Activated T-cell treated with anti-CD3 and anti-CD28 coated beads, Interleukin-2, amount 50 U/mL, for 1 hour (primary cell): Measurements from ENCODE around the gene LRRC36.
"Not testable (repeated sequence)": the region's sequence is repeated elsewhere in the genome, so short reads cannot be mapped to it uniquely, and the experiment has no call there.

Experiments used
- DNase-seq: peaks from one replicate; pipeline ENCODE4 v3.0.0-alpha.2; 2020

Gene LRRC36

DNA sequence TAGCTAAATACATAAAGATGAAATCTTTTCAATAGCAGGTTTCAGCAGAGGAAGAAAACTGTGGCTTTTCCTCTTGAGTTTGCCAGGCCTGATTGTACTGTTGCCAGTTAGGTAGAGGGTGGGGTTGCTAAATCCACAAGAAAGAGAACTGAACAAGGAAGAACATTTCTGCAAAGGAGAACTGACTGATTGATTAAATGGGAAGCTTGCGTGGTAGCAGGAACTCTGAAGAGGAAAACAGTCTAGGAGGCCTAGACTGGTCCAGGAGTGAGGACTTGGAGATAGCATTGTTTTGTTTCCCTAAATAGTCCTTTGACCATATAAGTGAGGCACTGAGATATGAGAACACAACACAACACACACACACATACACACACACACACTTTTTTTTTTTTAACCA is 18.8 kb downstream of the LRRC36 start:
- DNase-seq, result no peak

- DNase-seq, result no peak
These were observed 19.7 kb downstream of the LRRC36 start for GRCh38 chr16:67346341-67346740.

DNA sequence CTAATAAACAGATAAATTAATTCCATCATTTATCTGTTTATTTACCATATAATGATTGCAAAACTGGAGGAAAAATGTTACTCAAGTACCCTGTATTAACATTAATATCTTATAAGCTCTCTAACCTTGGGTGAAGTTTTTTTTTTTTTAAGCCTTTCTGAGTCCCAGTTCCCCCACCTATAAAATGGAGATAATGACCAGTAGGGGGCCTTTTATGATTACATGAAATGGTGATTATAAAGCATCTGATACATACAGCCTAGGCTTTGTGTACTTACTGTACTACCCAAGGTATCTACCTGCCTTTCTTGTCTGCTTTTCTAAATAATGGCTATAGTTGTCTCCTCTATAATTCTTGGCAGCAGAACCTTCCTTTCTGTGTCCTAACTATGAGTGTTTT is 22.6 kb downstream of the LRRC36 start:
- DNase-seq, result no peak

DNA sequence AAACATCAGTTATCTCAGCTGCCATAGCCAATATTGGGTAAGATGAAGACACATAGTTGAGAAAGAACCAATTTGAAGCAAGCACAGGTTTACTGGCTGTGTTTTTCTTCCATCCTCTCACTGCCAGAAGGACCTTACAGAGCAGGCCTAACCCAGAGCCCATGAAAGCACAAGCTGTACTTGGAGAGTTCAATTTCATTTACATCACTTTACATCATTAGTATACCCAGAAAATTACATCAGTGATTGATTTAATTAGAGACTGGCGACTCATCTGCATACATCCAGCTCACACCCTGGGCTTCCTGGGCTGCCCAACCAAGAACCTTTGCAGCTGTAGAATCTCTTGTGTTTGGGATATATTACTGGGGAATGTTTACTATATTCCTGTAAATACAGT is 23.7 kb downstream of the LRRC36 start:
- no peak for DNase-seq

GRCh38 chr16:67352463-67352862 is 25.8 kb downstream of the LRRC36 start:
- DNase-seq, result not testable (repeated sequence)

GRCh38 chr16:67356396-67356795 is 29.8 kb downstream of the LRRC36 start:
- DNase-seq, result no peak

DNA sequence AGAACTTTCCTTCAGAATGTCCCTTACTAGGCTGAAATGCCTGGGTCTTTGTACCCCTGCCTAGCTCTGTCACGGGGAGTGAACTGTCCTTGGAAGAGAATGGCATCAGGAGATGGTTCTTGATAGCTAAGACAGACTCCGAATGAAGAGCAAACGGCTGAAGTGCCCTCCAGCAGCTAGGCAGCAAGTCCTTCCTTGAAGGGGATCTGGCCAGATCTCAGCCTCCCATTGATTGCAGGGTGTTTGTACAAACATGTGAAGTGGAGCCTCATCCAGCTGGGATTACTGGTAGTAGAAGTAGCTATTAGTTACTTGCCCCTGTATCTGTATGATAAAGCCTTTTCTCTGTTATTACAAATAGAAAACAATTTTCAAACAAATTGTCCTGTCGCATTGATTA is 30.9 kb downstream of the LRRC36 start:
- no peak for DNase-seq

GRCh38 chr16:67359540-67360269 is 33.1 kb downstream of the LRRC36 start:
- DNase-seq, result not testable (repeated sequence)

DNA sequence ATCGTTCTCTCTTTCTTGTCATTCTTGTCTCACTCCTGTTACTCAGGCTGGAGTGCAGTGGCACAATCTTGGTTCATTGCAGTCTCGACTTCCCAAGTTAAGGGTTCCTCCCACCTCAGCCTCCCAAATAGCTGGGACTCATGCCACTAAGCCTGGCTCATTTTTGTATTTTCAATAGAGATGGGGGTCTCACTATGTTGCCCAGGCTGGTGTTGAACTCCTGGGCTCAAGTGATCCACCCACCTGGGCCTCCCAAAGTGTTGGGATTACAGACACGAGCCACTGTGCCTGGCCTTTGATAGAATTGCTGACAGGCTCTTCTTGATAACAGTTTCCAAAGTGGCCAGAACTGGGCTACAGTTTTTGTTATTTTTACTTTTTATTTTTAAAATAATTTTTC is 34.4 kb downstream of the LRRC36 start:
- no peak for DNase-seq

DNA sequence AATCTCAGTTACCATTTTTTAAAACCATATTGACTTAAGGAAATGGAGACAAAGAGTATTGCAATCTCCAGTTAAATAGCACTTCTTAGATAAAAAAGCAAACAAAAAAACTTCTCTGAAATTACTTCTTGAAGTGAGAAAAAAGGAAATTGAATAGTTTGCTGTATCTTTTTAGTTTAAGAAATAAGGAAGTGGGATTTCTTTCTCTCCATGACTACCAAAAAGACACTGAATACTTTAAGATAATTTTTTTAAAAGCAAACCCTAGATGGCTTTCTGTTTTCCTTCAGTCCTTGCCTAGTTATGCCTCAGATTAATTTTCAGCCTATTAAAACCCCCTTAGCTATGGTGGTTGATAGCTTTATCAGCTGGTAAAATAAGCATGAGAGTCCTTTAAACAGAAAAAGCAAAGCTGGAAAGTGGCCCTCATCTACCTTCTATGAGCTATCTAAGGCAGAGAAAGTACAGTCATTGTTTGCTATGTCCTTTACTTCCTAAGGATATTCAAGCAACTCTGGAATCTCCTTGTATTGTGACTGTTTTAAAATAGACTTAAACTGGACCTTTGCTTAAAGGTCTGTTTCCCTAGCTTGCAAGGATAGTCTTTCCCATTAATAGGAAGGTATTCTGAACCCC is 38.1 kb downstream of the LRRC36 start:
- DNase-seq, result no peak

DNA sequence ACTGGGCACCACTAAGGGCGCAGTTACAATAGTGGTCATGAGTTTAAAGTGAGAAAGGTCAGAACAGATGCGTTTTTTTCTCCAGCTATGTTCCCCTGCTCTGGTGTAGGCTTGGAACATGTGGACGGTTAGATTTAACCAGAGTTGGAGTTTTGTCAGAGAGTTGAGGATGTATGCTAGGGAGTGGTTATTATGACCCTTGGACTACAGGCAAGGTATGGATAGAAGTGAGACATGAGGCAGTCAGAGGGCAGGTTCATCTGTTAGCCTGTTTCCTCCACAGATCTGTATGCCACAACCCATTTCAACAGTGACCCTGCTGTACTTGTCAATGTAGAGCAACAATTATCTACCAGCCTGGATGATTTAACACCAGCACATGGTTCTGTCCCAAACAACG is 44.0 kb downstream of the LRRC36 start:
- DNase-seq, result no peak

GRCh38 chr16:67372664-67373063 is 46.0 kb downstream of the LRRC36 start:
- no peak for DNase-seq

DNA sequence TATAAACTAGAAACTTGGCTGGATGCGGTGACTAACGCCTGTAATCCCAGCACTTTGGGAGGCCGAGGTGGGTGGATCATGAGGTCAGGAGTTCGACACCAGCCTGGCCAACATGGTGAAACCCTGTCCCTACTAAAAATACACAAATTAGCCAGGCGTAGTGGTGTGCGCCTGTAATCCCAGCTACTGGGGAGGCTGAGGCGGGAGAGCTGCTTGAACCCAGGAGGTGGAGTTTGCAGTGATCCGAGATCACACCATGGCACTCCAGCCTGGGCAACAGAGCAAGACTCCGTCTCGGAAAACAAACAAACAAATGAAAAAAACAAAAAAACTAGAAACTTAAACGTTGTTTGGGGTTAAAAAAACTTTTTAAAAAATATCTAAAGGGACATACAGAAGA is 49.4 kb downstream of the LRRC36 start:
- not testable (repeated sequence) for DNase-seq

DNA sequence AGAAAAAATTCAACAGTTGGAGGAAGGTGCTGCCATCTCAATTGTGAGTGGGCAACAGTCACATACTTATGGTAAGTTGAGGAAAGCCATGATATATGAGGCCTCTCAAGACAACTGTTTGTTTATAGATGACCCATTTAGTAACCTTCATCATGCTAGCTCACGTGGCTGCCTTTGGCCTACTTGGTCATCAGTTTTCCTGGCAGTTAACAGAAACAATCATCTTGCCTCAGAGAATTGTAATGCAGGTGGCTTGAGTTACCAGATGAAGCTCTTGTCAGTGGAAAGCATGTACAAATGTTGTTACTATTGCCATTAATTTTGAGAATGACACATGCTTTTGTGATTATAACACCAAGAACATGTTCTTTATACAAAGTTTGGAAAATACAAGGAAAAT is 52.0 kb downstream of the LRRC36 start:
- DNase-seq, result no peak

DNA sequence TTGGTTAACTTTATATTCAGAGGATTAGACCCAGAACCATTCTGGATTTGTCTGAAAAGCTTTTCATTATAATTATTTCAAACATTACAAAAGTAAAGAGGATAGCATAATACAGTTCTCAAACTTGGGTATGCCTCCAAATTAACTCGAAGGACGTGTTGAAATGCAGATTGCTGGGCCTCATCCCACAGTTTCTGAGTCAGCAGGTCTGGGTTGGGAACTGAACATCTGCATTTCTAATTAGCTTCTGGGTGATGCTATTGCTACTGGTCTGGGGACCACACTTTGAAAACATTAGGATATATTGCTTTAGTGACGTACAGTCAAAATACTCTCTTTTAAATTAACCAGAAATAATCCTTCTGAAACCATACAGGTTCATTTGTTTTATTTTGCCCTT is 56.7 kb downstream of the LRRC36 start:
- DNase-seq, result no peak

DNA sequence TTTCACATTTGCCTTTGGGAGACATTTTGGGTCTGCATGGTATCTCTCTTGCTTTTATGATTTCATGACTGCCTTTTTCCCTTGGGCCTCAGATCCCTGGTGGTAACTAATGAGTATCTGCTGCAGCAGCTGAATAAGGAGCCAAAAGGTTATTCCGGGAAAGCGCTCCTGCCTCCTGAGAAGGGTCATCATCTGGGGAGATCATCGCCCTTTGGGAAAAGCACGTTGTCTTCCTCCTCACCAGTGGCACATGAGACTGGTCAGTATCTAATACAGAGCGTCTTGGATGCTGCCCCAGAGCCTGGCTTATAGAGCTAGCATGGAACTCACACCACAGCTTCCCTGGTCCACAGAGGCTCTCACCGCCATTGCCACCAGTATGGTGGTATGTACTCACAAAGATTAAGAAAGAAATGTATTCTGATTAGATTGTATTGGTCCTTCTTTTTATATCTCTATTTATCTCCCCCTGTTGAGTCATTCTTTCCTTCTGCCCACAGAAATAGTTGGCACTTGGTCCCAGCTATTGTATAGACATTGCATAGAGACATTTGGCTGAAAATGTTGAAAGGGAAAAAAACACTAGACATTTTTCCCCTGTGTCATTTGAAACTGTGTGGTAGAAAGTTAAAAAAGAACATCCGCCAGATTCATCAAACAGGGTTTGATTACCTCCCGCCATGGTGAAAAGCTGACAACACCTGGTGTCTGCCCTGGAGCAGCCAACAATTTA is 58.3 kb downstream of the LRRC36 start:
- DNase-seq, result no peak

DNA sequence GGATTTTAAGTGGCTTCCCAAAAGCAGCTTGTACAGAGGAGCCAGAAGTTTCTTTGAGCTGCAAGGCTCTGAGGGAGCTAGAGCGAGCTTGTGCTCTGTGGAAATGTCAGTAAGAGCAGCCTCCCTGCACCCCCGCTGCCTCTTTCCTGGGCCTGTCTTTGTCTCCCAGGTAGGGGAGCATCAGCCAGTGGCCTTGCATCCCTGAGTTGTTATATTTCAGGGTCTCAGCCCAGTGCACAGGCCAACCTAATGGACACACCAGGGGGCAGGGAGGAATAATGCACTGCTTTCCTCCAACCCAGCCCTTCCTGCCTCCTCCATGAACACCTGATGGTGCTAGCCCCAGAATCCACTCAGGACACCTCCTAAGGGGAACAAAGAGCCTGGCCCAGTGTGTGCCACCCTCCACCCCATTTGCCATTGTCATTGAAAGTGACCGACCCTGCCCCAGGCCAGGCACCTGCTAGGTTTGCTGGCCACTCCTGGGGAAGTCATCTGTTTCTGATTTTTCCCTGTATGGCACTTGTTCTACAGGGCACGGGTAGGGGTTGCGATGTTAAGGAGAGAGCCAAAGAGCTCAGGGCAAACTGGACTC is 60.3 kb downstream of the LRRC36 start:
- DNase-seq, result no peak

DNA sequence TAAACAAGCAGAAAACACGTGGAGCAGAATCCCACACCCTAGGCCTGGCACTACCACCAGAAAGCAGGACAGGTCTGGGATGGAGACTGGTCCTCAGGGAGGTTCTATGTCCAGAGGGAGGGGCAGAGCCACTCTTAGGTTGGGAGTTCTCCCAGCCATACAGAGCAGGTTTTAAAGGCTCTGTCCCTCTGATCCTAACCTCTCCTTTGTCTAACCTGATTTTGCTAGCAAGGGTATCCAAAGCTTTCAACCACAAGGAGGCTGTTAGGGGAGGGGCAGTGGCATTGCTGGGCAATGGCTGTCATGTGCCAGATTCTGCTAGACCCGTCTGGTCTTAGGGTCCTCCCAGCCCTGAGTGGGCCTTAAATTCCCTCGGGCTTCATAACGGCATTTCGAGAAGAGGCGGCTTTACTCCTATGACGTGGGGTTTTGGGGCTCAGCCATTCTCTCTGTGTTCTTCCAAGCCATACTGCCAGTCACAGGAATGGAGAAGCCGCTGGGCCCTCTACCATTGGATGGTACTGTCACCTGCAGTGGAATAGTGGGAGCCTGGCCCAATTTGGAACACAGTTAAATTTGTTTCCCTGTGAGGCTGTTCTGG is 61.0 kb downstream of the LRRC36 start:
- DNase-seq, result no peak

DNA sequence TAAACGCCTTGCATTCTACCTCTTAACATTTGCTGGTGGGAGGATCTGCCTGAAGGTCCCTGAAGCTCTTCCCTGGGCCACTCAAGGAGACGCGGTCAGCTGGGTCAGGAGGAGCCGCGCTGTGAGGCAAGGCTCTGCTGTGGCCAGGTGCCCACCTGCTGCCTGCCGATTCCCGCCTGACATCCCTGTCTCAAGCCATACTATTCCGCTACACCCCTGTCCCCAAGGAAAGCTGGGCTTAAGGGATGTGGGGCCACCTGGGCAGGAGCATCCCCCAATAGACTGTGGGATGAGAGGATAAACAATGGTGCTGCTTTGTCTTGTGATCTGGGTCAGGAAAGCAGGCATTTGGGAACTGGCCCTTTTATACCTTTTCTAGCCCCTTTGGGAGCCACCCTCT is 61.6 kb downstream of the LRRC36 start:
- DNase-seq, result no peak

- no peak for DNase-seq
These were observed 62.0 kb downstream of the LRRC36 start for GRCh38 chr16:67388591-67388990.

DNA sequence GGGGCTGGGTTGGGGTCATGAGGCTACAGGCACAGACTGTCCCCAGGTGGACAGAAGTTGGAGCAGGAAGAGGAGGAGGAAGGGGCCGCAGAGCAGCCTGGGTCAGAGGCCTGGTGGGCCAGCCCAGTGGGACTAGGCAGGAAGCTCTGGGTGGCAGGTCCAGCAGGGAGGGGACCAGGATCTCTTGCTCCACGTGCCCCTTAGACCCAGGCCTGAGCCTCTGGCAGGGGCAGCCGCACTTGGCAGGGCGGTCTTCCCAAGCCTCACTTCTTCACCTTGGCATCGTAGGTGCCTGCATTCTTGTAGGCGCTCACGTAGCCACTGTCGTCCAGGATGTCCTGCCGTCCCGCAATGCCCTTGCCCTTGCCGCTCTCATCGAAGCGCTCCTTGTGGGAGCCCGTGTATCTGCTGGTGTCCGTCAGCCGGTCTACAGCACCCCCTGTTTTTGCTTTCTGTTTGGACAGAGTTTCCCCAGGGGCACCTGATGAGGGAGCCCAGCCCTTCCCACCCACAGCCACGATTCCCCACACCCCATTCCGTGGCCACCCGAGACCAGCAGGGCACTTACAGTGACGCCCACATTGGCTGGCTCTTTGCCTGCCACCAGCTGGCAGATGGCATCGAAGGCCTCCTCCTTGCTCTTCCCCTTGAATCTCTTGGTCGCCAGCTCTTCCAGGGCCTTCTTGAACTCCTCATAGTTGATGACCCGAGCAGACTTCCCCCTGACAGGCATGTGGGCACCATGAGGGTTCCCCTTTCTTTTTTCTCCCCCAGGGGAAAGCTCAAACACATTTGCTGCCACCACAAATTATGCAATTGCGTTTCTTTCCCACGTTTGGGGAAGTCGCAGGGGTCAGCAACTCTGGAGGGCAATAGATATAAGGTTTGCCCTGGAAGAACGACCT is 63.5 kb downstream of the LRRC36 start:
- DNase-seq, result no peak

DNA sequence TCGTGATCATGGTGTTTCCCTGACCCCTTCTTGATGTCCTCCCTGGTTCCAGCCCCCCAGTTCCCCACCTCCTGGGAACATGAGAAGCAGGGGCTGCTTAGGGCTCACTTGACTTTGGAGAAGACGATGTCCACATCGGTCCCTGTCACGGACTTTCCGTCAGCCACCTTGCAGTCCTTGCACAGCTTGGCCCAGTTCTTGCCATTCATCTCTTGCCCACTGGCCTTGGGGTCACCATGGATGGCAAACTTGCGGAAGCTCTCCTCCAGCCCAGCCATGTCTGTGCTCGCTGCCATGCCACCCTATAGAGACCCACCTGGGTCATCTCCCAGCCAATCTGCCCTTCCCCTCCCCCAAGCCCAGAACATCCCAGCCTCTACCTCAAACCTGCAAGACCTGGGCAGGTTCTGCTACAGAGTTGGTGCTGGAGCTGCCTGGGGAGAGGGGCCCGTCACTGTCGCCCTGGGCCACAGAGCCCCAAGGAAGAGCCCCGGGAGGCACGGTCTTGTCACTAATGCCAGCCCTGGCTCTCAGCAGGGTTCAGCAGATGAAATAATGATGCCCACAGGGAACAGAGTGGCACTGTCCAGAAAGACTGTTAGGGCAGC is 64.3 kb downstream of the LRRC36 start:
- no peak for DNase-seq
